Activated T-helper 2 cell treated with anti-CD3 and anti-CD28 coated beads, Interferon-gamma antibody, Interleukin-2, Interleukin-4, amounts not matched to agents 10 μg/mL and 5 μg/mL and 100 μg/mL, durations not matched to agents 14 hours and 24 hours and 36 hours (primary cell): ENCODE data around the gene SLC31A2. TPM values are rescaled to one million over a fixed set of nuclear protein-coding genes. Genes with fewer than 3 reads are reported as not detected.
A peak's percentile ranks its signal among the peaks of the same experiment; 100 is the strongest.

Source experiments
- DNase-seq: peaks from one replicate; pipeline ENCODE4 v3.0.0; 2021; ENCODE audit warnings: low spot score
- H3K27ac Mint-ChIP-seq: one replicate; pipeline ENCODE4 v1.8.0; 2021; ENCODE audit warnings: mixed read lengths
- H3K27me3 Mint-ChIP-seq: one replicate; pipeline ENCODE4 v1.8.0; 2021; ENCODE audit warnings: low read depth, mixed read lengths
- H3K36me3 Mint-ChIP-seq: one replicate; pipeline ENCODE4 v1.8.0; 2021; ENCODE audit warnings: low read depth, mixed read lengths
- H3K4me1 Mint-ChIP-seq: one replicate; pipeline ENCODE4 v1.8.0; 2021; ENCODE audit warnings: low read depth, mixed read lengths
- H3K4me3 Mint-ChIP-seq: one replicate; pipeline ENCODE4 v1.8.0; 2021; ENCODE audit warnings: low read depth, mild to moderate bottlenecking, moderate library complexity, mixed read lengths
- H3K9me3 Mint-ChIP-seq: one replicate; pipeline ENCODE4 v1.8.0; 2021; ENCODE audit warnings: mixed read lengths
- intact Hi-C: fragments of 100-400 bp; cut with micrococcal nuclease; formaldehyde crosslinking; loops from one replicate; pipeline ENCODE4 v1.15.1; 2023
- total RNA-seq: library from RNA; stranded (reverse); gene quantifications from 2 replicates; pipeline ENCODE4 v1.2.3, GENCODE V29; 2022

SLC31A2 gene
- total RNA-seq, 1 donor from 2014 or later = 4.7 TPM

- peaks cover 40% of the 10 kb centered on the region for H3K4me1 Mint-ChIP-seq
- H3K4me3 Mint-ChIP-seq = peak overlapping the region; percentile 5
- intact Hi-C loops = loop anchor here (5.0 kb wide), 1 partner anchor 44 kb away; no protein-coding TSS in a partner anchor
- DNase-seq = peak; percentile 19
- peaks cover 13% of the 10 kb centered on the region for H3K36me3 Mint-ChIP-seq
- peak overlapping the region; percentile 74 for H3K27ac Mint-ChIP-seq
- no peaks in the 10 kb centered on the region for H3K9me3 Mint-ChIP-seq
- peaks cover 5% of the 10 kb centered on the region for H3K27me3 Mint-ChIP-seq
Observed at GRCh38 chr9:113155911-113156588, 5.2 kb downstream of the SLC31A2 start.

DNA sequence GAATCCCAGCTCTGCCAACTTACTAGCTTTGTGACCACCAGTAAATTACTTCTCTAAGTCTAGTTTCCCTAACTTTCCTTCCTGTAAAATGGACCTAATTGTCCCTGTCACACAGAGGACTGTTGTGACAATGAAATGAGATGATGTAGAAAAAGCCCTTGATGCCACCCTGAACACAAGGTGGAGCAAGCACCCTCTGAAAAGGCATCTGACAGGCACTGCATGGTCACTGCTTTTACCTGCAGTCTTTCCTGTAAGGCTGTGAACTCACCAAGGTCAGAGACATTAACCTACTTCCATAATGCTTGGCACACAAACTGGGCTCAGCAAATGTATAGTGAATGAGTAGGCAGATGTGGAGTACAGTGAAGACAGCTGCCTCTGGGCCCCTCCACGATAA is 6.1 kb downstream of the SLC31A2 start:
- no peak for DNase-seq
- Mint-ChIP-seq H3K4me1 (peaks cover 35% of the 10 kb centered on the region), H3K9me3 (no peaks in the 10 kb centered on the region), H3K4me3 (no peak overlapping the region), H3K27ac (peak overlapping the region; percentile 61), H3K27me3 (peaks cover 3% of the 10 kb centered on the region), H3K36me3 (peaks cover 15% of the 10 kb centered on the region)
- intact Hi-C loops = loop anchor here (5.0 kb wide), 1 partner anchor 45 kb away; no protein-coding TSS in a partner anchor

DNA sequence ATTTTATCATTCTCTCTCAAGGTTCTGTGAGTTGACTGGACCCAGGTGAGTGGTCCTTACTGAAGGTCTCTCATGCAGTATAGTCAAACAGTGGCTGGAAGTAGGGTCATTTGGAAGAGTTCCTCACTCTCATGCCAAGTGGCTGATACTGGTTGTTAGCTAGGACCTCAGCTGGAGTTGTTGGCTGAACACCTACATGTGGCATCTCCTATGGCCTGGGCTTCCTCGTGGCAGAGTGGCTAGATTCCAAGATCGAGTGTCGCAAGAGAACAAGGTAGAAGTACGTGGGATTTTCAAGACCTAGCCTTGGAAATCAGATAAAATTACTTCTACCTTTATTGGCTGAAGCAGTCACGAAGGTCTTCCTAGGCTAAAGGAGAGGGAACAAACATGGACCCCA is 7.6 kb downstream of the SLC31A2 start:
- Mint-ChIP-seq H3K4me3 (no peak overlapping the region), H3K27ac (no peak overlapping the region), H3K36me3 (peaks cover 22% of the 10 kb centered on the region), H3K9me3 (no peaks in the 10 kb centered on the region), H3K27me3 (no peaks in the 10 kb centered on the region), H3K4me1 (peaks cover 24% of the 10 kb centered on the region)
- intact Hi-C loops = loop anchor here (5.0 kb wide), 1 partner anchor 46 kb away; no protein-coding TSS in a partner anchor
- DNase-seq = no peak

GRCh38 chr9:113160571-113160970 is 9.8 kb downstream of the SLC31A2 start:
- Mint-ChIP-seq H3K36me3 (peaks cover 35% of the 10 kb centered on the region), H3K27ac (peak overlapping the region; percentile 2), H3K9me3 (no peaks in the 10 kb centered on the region), H3K4me3 (no peak overlapping the region), H3K27me3 (no peaks in the 10 kb centered on the region), H3K4me1 (peaks cover 13% of the 10 kb centered on the region)
- DNase-seq = no peak
- intact Hi-C loops = no loop called here

- no peak for DNase-seq
- Mint-ChIP-seq H3K4me3 (no peak overlapping the region), H3K4me1 (no peaks in the 10 kb centered on the region), H3K27ac (no peak overlapping the region), H3K27me3 (no peaks in the 10 kb centered on the region), H3K9me3 (no peaks in the 10 kb centered on the region), H3K36me3 (peaks cover 57% of the 10 kb centered on the region)
- intact Hi-C loops = no loop called here
Observed at GRCh38 chr9:113163001-113163400, 12.2 kb downstream of the SLC31A2 start.

DNA sequence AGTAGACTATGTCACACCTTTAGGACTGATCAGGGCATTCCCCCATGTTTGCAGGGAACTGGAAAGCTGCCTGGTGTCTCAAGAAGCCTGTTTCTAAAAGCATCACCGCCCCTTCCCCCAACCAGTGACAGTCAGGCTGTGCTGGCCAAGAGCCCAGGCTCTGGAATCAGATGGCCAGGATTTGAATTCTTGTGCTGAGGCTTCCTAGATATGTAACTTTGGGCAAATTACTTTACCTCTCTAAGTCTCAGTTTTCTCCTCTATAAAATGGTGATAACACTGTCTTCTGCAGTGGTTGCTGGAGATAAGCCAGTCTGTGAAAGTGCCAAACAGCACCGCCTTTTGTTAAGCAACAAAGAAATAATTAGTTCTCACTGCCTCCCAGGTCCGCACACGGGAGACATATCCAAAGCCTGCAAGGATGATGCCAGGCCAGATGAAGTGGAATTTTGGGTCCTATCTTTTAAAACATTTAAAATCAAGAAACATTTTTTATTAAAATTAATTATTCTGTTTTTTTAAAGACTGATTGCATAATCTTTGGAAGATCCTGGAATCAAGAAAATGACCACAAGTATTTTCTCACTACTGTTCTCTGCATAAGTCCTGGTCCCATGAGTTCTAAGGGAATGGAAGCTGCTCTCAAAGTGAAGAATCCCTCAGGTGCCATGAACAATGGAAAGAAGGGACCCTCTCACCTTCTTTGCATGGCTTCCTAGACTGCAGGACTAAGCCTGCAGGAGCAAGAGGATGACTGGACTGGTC is 13.9 kb downstream of the SLC31A2 start:
- H3K36me3 Mint-ChIP-seq = peaks cover 66% of the 10 kb centered on the region

DNA sequence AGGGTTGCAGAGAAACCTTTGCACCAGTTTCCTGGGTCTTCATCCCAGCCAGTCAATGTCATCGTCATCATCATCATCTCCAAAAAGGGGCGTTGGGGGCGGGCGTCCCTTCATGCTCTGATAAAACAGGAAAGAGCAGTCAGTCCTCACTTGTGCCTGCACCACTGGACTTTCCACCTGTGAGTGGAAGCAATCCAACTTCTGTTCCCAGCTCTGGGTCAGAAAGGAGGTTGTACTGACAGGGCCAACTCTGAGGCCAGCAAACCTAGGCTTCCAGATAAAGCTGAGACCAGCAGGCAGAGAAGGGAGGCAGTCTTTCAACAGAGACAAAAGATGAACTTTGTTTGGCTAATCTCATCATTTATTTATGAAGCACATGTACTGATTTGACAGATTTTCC is 15.2 kb downstream of the SLC31A2 start:
- Mint-ChIP-seq H3K27ac (no peak overlapping the region), H3K4me3 (no peak overlapping the region), H3K36me3 (peaks cover 72% of the 10 kb centered on the region), H3K4me1 (no peaks in the 10 kb centered on the region), H3K27me3 (no peaks in the 10 kb centered on the region), H3K9me3 (no peaks in the 10 kb centered on the region)
- no peak for DNase-seq
- intact Hi-C loops = no loop called here

More for the DNA sequence above, 13.9 kb downstream of the SLC31A2 start:
- DNase-seq = no peak
- Mint-ChIP-seq H3K9me3 (no peaks in the 10 kb centered on the region), H3K4me3 (no peak overlapping the region), H3K27me3 (no peaks in the 10 kb centered on the region), H3K4me1 (no peaks in the 10 kb centered on the region), H3K27ac (no peak overlapping the region)
- intact Hi-C loops = no loop called here

DNA sequence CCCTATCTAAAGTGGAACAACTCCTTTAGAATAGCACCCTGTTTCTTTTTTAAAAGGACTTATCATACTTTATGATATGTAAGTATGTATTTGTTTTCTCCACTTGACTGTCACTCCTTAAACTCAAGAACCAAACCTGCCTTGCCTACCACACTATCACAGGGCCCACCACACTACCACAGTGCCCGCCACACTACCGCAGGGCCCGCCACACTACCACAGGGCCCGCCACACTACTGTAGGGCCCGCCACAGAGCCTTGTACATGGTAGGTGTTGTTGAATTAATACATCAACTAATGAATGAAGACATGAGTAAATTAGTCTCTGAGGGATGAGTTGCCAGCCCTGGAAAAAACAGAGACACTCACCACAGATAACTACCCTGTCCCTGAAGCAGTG is 18.0 kb downstream of the SLC31A2 start:
- H3K9me3 Mint-ChIP-seq = peaks cover 8% of the 10 kb centered on the region
- no peaks in the 10 kb centered on the region for H3K4me1 Mint-ChIP-seq
- intact Hi-C loops = no loop called here
- peaks cover 82% of the 10 kb centered on the region for H3K36me3 Mint-ChIP-seq
- DNase-seq = no peak
- no peak overlapping the region for H3K4me3 Mint-ChIP-seq
- H3K27ac Mint-ChIP-seq = no peak overlapping the region
- H3K27me3 Mint-ChIP-seq = no peaks in the 10 kb centered on the region

DNA sequence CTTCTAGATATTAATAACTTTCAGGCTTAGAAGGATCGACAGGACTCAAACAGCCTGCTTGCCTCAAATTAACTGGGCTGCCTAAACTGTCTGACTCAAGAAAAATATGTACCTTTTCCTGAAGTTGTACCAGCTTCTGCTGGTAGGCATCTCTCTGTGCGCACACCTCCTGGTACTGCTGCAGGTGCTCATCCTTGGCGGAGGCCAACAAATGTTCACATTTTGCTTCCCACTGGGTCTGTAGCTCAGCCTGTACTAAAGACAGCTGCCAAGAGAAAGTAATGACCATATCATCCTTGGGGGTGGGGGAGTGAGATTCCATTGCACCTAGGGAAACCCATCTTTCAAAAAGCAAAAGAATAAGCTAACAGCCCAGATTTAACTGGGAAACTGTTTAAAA is 22.5 kb downstream of the SLC31A2 start:
- no peak overlapping the region for H3K27ac Mint-ChIP-seq
- H3K4me1 Mint-ChIP-seq = no peaks in the 10 kb centered on the region
- peaks cover 83% of the 10 kb centered on the region for H3K36me3 Mint-ChIP-seq
- peaks cover 8% of the 10 kb centered on the region for H3K9me3 Mint-ChIP-seq
- DNase-seq = no peak
- intact Hi-C loops = no loop called here
- H3K27me3 Mint-ChIP-seq = no peaks in the 10 kb centered on the region
- H3K4me3 Mint-ChIP-seq = no peak overlapping the region

DNA sequence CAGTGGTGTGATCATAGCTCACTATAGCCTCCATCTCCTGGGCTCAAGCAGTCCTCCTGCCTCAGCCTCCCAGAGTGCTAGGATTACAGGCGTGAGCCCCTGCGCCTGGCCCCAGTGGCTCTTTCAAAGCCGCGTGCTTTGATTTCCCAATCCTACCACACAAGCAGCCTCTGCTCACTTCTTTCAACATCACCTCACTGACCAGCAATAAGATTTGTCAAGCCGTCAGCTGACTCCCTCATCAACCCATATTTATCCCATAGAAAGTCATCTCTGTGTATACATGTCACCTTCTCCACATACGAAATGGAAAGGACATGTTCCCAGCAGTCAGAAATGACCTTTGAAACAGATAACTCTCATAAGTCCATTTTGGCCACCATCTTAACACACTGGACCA is 26.0 kb downstream of the SLC31A2 start:
- Mint-ChIP-seq H3K27me3 (no peaks in the 10 kb centered on the region), H3K36me3 (peaks cover 85% of the 10 kb centered on the region), H3K4me3 (no peak overlapping the region), H3K27ac (no peak overlapping the region), H3K9me3 (peaks cover 8% of the 10 kb centered on the region), H3K4me1 (no peaks in the 10 kb centered on the region)
- no peak for DNase-seq
- intact Hi-C loops = no loop called here

- Mint-ChIP-seq H3K27me3 (no peaks in the 10 kb centered on the region), H3K4me3 (no peak overlapping the region), H3K9me3 (peaks cover 8% of the 10 kb centered on the region), H3K27ac (no peak overlapping the region), H3K4me1 (no peaks in the 10 kb centered on the region), H3K36me3 (peaks cover 85% of the 10 kb centered on the region)
- intact Hi-C loops = no loop called here
- DNase-seq = no peak
Observed at GRCh38 chr9:113177251-113177650, 26.4 kb downstream of the SLC31A2 start.

- H3K9me3 Mint-ChIP-seq = peaks cover under 1% of the 10 kb centered on the region
- peaks cover 85% of the 10 kb centered on the region for H3K36me3 Mint-ChIP-seq
- H3K4me1 Mint-ChIP-seq = no peaks in the 10 kb centered on the region
- no peaks in the 10 kb centered on the region for H3K27me3 Mint-ChIP-seq
- DNase-seq = no peak
- no peak overlapping the region for H3K4me3 Mint-ChIP-seq
- H3K27ac Mint-ChIP-seq = no peak overlapping the region
- intact Hi-C loops = no loop called here
Observed at GRCh38 chr9:113178087-113178486, 27.3 kb downstream of the SLC31A2 start.

DNA sequence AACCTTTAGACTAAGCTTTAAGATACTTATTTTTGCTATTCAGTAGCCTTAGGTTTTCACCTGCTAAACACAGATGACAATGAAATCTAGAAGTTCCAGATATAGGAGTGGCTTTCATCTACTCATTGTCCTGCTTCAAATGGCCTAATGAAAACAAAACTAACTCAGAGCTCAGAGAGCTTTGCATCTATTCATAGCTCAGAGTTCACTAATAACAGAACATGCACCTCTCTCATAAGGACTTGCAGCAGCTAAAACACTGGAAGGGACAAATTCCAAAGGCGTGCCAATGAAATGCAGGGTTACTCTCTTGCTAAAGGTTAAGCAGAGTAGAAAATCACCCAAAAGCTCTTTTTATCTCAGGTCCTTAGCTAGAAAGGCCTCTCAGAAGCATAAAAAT is 29.0 kb downstream of the SLC31A2 start:
- no peak overlapping the region for H3K27ac Mint-ChIP-seq
- no peaks in the 10 kb centered on the region for H3K4me1 Mint-ChIP-seq
- H3K27me3 Mint-ChIP-seq = no peaks in the 10 kb centered on the region
- no peaks in the 10 kb centered on the region for H3K9me3 Mint-ChIP-seq
- intact Hi-C loops = no loop called here
- H3K4me3 Mint-ChIP-seq = no peak overlapping the region
- no peak for DNase-seq
- peaks cover 91% of the 10 kb centered on the region for H3K36me3 Mint-ChIP-seq
